Putamen (tissue), 1 donor: ENCODE measurements around the gene PERP.
"Not testable (repeated sequence)": the region's sequence is repeated elsewhere in the genome, so short reads cannot be mapped to it uniquely, and the experiment has no call there.

Experiments
- DNase-seq: peaks from one replicate; pipeline ENCODE4 v3.0.0-alpha.2; 2016; ENCODE audit warnings: low spot score

The PERP gene

GRCh38 chr6:138107078-138107751, at the start of gene PERP:
TSS of gene PERP (minus strand) at chr6:138107419. CDS start at chr6:138107340, 79 bp downstream.
- no peak for DNase-seq

DNA sequence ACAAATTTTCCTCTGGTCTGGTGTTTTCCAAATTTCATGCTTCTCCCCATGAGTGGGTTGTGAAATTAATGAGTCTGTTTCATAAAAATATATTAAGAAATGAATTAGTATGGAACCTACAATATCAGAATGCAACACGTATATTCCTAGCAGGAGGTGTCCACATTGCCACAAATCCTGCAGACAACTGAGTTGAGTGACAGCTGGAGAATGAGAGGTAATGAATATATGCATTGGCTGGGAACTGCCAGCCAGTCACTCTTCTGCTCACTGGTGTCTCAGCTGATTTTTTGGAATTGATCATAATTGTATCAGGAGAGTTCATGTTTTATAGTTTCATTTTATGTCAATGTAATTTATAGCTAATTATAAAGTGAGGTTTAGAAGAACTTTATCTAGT, 48.2 kb upstream of the PERP start:
- no peak for DNase-seq

DNA sequence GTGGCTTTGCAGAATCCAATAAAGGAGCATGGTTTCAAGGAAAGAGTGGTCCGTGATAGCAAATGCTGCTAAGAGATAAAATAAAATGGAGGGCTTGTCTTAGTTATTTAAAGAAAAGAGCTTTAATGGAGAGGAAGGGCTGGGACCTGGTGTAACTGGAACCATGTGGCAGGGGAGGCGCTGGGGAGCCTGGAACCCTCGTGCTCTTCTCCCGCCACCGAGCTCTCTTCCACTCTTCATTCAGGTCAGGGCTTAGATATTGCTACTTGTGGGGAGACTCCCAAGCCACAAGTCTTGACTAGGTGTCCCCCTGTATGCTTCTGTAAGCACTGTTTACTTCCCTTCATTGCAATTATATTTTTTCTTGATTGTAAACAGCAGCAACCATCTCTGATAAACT, 39.3 kb upstream of the PERP start:
- no peak for DNase-seq

DNA sequence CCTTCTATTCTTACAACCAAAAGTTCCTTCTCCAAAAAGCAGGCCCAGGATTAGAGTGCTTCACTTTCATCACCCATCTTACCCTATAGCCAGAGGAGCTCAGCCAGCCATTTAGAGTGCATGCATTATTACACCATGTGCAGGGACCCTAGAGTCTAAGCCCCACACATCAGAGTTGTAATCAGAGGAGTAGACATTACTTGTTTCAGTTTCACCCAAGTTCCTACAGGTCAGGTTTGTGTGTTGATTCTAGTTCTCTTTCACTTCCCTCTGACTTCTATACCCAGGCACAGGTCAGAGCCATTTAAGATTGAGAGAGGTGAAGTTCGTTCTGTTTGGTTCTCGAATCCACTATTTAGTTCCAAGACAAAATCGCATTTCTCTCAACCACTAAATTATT, 38.2 kb upstream of the PERP start:
- no peak for DNase-seq

DNA sequence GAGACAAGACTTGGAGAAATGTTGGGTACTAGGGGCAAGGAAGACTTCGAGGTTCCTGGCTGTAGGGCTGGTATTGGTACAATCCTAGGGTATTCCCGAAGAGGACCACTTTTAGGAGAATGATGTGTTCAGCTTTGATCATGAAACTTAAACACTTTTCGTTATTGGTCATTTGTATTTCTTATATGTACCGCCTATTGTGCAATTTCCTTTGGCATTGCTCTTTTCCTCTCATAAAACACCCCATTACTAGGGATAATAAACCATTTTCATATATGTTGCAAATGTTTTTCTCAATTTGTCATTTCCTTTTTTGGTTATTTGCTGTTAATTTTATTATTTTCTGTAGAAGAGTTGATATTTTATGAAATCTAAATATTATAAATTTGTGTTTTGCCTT, 35.6 kb upstream of the PERP start:
- DNase-seq = no peak

DNA sequence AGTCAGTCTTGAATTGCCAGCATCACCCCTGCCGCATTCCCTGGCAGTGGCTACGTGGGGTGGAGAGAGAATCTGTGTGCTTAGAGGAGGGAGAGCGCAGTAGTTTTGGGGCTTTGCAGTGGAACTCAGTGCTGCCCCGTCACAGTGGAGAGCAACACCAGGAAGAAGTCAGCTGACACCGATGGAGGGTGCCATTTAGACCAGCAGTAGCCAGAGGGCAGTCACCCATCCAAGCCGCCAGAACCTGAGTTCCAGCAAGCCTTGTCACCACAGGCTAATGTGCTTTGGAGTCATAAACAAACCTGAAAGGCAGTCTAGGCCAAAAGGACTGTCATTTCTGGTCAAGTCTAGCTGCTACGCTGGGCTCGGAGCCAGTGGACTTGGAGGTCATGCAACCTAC, 22.0 kb upstream of the PERP start:
- no peak for DNase-seq

DNA sequence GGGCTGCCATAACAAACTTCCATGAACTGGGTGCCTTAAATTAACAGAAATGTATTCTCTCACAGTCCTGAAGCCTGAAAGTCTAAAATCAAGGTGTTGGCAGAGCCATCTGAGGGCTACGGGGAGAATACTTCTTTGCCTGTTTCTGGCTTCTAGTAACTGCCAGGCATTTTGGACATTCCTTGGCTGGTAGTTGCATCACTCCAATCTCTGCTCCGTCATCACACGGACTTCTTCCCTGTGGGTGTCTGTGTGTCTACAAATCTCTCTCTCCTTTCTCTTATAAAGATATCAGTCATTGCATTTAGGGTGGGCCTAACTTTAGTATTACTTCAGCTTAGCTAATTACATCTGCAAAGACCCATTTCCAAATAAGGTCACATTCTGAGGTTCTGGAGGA, 20.9 kb upstream of the PERP start:
- DNase-seq = no peak

GRCh38 chr6:138124096-138124495, 16.9 kb upstream of the PERP start:
- no peak for DNase-seq

DNA sequence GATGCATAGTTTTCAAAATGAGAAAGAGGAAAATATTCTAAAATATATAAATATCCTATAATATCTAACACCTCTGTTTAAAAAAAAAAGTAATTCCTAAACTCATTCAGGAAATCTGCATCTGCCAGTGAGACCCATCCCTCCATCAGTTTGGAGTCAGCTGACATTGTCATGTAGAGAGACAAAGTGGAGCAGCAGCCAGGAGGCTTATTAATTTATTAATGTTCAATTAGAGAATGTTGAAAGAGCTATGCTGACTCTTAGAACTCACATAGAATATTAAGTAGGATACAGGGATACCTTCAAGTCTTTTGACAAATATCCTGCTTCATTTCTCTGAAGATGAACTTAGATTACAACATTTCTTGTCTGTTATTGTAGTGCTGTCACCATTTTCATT, 12.8 kb upstream of the PERP start:
- DNase-seq = no peak

DNA sequence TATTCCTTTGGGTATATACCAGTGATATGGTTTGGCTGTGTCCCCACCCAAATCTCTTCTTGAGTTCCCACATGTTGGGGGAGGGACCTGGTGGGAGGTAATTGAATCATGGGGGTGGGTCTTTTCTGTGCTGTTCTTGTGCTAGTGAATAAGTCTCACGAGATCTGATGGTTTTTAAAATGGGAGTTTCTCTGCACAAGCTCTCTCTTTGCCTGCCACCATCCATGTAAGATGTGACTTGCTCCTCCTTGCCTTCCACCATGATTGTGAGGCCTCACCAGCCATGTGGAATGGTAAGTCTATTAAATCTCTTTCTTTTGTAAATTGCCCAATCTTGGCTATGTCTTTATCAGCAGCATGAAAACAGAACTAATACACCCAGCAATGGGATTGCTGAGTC, 12.0 kb upstream of the PERP start:
- not testable (repeated sequence) for DNase-seq

DNA sequence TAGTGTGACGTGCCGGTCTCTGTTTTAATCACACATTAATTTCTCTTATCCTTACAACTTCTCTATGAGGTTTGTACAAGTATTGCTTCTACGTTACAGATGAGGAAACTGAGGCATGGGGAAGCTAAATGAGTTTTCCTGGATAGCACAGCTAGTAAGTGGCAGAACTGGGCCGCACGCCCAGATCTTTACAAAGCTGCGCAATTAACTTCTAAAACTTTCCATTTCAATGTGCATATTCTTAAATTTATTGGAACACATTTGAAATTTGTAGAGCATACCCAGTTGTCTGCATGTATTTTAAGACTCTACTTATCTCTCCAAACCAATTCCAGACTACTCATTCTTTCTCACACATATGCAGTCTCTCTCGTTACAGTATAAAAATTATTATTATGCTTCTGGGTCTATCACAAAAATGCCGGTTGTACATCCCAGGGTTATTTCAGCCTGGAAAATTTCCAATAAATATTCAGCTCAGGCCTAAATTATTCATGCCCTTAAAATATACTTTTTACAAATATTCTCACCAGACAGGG, 10.2 kb upstream of the PERP start:
- no peak for DNase-seq

- no peak for DNase-seq
Measured at GRCh38 chr6:138116661-138116999, 9.4 kb upstream of the PERP start.

DNA sequence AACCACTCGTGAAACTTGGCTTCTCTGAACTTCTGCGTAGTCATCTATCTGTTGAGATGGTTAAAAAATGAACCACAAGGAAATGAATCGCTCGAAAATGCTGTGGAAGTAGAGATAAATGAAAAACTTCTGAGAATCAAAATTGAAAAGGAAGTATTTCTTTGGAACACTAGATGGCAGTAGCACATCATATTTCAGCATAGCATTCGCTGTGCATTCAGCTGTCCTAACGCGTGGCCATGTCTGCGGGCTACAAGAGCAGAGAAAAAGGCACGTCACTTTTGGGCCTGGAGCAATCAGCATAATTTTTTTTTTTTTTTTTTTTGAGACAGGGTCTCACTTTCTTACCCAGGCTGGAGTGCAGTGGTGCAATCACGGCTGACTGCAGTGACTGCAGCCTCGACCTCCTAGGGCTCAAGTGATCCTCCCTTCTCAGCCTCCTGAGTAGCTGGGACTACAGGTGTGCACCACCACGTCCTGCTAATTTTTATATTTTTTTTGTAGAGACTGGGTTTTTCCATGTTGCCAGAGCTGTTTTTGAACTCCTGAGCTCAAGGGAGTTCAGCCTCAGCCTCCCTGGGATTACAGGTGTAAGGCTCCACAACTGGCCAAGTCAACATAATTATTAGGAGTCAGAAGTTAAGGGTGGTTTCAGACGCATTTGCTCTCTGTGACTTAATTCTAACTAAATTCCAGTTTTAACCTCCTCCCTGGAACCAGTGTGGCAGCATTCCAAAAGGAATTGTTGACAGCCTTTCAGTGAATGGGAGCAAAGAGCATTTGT, 8.8 kb upstream of the PERP start:
- peak; percentile 70 for DNase-seq

GRCh38 chr6:138115201-138115600, 8.0 kb upstream of the PERP start:
- no peak for DNase-seq

- DNase-seq = no peak
Measured at GRCh38 chr6:138113588-138114210, 6.5 kb upstream of the PERP start.

DNA sequence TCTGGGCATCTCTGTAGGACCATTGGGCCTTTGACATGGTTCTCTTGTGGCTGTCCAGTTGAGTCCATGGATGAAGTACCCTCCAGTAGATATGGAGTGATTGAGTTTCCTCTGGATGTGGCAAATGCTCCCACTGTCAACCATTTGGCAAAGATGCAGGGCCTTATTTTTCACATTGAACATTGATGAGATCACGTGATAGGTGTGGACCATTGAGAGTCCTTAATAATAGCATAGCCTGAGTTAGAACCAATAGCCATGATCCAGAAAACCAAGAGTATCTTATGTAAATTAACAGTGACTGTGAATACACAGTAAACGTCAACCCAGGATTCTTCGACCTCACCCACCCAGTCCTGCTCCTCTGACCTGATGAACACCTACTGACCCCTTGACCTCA, 3.0 kb upstream of the PERP start:
- DNase-seq = no peak

DNA sequence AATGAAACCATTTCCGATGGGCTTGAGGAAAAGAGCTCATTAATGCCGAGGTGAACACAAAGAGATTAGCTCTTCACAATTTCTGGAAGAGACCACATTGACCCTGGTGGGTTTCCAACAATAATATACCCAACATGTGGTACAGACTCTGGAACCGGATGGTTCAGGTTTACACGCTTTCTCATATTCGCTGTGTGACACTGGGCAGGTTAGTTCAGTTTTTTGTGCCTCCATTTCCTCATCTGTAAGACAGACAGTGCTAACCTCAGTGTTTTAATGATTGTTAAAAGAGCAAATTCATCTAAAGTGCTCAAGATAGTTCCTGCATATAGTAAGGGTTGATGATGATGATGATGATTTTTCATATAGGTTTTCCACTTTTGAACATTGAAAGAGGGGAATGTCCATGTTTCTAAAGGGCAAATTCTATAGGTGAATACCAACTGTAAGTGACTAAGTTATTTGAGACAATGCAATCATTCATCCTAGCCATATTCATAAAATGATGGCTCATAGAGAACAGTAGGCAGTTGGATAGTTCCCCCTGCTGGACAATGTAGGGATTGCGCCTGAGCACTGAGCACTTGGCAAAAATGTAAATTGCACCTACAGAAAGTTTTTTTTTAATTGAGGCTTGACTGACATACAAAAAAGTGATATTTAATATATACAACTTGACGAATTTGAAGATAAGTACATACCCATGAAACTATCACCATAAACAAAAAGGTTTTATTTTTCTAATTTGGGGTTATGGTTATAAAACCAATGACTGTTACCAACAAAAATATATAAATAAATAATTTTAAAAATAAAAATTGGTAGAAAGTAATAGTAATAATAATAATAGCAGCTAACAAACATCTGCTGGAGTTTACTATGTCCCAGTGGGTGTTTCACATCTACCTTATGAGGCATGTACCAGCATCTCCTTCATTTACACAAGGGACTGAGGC, 2.1 kb upstream of the PERP start:
- DNase-seq = peak; percentile 56

DNA sequence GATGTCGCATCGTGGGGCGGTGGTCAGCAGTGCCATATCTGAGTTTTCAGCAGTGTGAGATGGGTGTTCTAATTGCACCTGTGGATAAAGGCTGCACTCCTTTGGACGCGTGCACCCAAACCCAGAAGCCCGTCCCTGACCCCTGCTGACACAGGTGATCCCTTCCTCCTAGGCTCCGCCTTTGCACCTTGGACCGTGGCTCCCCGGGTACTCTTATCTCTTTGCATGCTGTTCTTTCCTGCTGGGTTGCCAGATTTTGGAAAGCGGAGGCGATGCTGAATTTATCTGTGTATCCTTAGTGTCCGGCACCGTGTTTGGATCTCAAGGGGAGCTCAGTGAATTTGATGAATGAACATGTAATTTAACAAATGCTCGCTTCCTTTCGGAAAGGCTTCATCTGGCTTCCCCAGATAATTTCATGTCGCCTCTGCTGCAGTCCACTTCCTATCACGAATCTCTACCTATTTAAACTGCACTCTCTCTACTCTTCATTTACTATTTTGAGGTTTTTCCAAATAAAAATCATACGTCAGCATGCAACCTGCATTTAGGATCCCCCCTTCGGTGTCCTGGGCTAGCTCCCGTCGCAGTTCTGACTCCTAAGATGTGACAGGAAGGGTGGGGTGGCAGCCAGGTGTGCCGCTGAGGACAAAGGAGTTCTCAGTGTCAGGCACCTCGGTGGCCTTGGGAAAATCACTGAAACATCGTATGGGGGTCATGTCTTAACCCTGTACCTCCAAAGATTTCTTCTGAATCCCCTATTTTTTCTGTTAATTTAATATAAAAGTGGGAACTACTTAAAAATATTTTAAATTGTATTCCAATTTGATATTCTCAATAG, 753 bp upstream of the PERP start:
- DNase-seq = no peak

GRCh38 chr6:138106665-138107077, 548 bp downstream of the PERP start:
- DNase-seq = no peak

GRCh38 chr6:138105880-138106664, 1.1 kb downstream of the PERP start:
- DNase-seq = no peak
